ENCODE results near the gene R3HDM2. TPM values are rescaled to one million over a fixed set of nuclear protein-coding genes. Genes with fewer than 3 reads are reported as not detected.

The R3HDM2 gene
- total and polyA plus RNA-seq, 2 of the 13 experiments (the other 11 are each of a cell fraction or from before 2014, with no cell fraction given) = 11.1 to 23.5 TPM

- POLR2A ChIA-PET = no interaction called here
- in situ Hi-C loops (cut with HindIII; ENCODE audit: extremely low pct_ligation_motif_present, low pct_unique_long_range_greater_than_20kb) = no loop called here
- FAIRE-seq = no peak
Observed at GRCh38 chr12:57300961-57301584, 129.8 kb downstream of the R3HDM2 start.

More at GRCh38 chr12:57300961-57301584, 129.8 kb downstream of the R3HDM2 start:
- H3K4me1 ChIP-seq (ENCODE audit: insufficient read depth, low read length) = no peaks in the 10 kb centered on the region
- no peak overlapping the region for H3K4me2 ChIP-seq (ENCODE audit: low read depth, low read length)
- H3K27me3 ChIP-seq (ENCODE audit: control insufficient read depth in 1 of 2, insufficient read depth in 2 of 2, low read length in 2 of 2) = no peaks in the 10 kb centered on the region
- no TSS peak for BruUV-seq (replicated peaks)
- DNase-seq (ENCODE audit: low spot score) (no peak), ATAC-seq (no peak)
- H3K9ac ChIP-seq (ENCODE audit: insufficient read depth, low read depth, low read length) = no peak overlapping the region
- no peaks in the 10 kb centered on the region for H3K9me3 ChIP-seq (ENCODE audit: low read length)
- intact Hi-C loops (cut with micrococcal nuclease; ENCODE audit: unreplicated experiment) = loop anchor here (10.0 kb wide), 1 partner anchor 64 kb away; no protein-coding TSS in a partner anchor
- no peak overlapping the region for H3K4me3 ChIP-seq (replicated peaks in 1 of 3; ENCODE audit: insufficient read depth in 1 of 3, low read depth in 2 of 3, low read length in 3 of 3)
- WGBS (ENCODE audit: low lambda C conversion rate) = 98% methylated on average over 3 of the region's 3 CpGs
- H3K27ac ChIP-seq (ENCODE audit: extremely low read length, insufficient read depth, low read length) = no peak overlapping the region
- TF ChIP-seq ELF4 (CRISPR knock-in tag; IDR thresholded peaks at IDR 0.05; ENCODE audit: borderline replicate concordance) (no peak), ZMAT5 (CRISPR knock-in tag; IDR thresholded peaks at IDR 0.05; ENCODE audit: borderline replicate concordance, low read depth) (no peak), ZBTB46 (CRISPR knock-in tag; IDR thresholded peaks at IDR 0.05; ENCODE audit: borderline replicate concordance) (no peak), PITX1 (CRISPR knock-in tag; IDR thresholded peaks at IDR 0.05) (no peak), RFX3 (CRISPR knock-in tag; IDR thresholded peaks at IDR 0.05) (no peak)
- CTCF ChIA-PET (ENCODE audit: low intra/inter-chr PET ratio, low total read pairs) = no interaction called here
- peaks cover 3 to 28% of the 10 kb centered on the region in 2 experiments for H3K36me3 ChIP-seq (replicated peaks in 1 of 2; ENCODE audit: control insufficient read depth in 1 of 2, insufficient read depth in 2 of 2, low read length in 2 of 2)
- H2AFZ ChIP-seq (ENCODE audit: low read length) = no peak overlapping the region
- H4K20me1 ChIP-seq (ENCODE audit: insufficient read depth, low read length) = no peaks in the 10 kb centered on the region
- no peaks in the 10 kb centered on the region for H3K79me2 ChIP-seq (ENCODE audit: insufficient read depth, low read length)
